Lung (tissue), 12 donors: ENCODE results near the gene CNPY2. TPM values are rescaled to one million over a fixed set of nuclear protein-coding genes. Genes with fewer than 3 reads are reported as not detected.
A peak's percentile ranks its signal among the peaks of the same experiment; 100 is the strongest.

Experiments used
- ATAC-seq: fragments of 200-7000 bp; cut with Tn5 transposase; one replicate; pipeline ENCODE4 v1.9.1; 2020; ENCODE audit warnings: moderate number of reproducible peaks; ENCODE audit not compliant: insufficient read depth, low FRiP score
- DNase-seq, 3 donors: peaks; one replicate each; pipeline ENCODE4 v3.0.0-alpha.2; 2013 to 2017
- H3K27ac ChIP-seq, 2 donors: one replicate each; pipeline ENCODE4 v1.5.1; 2013; ENCODE audit warnings: mild to moderate bottlenecking in 2 of 2, moderate library complexity in 2 of 2, control low read depth in 1 of 2, inconsistent platforms in 1 of 2, low read depth in 1 of 2, low read length in 1 of 2
- H3K27me3 ChIP-seq, 3 donors: one replicate each; pipeline ENCODE4 v1.5.1; 2013; ENCODE audit warnings: low read length in 2 of 3; ENCODE audit not compliant: control insufficient read depth in 3 of 3, insufficient read depth in 3 of 3
- H3K36me3 ChIP-seq, 4 donors: one replicate each; pipeline ENCODE4 v1.5.1; 2013; ENCODE audit warnings: low read length in 4 of 4, mild to moderate bottlenecking in 1 of 4, moderate library complexity in 1 of 4; ENCODE audit not compliant: control insufficient read depth in 4 of 4, insufficient read depth in 4 of 4
- H3K4me1 ChIP-seq, 5 donors: one replicate each; pipeline ENCODE4 v1.5.1; 2013; ENCODE audit warnings: low read length in 5 of 5, mild to moderate bottlenecking in 2 of 5, moderate library complexity in 1 of 5; ENCODE audit not compliant: control insufficient read depth in 5 of 5, insufficient read depth in 5 of 5
- H3K4me3 ChIP-seq: one replicate; pipeline ENCODE4 v1.5.1; 2013; ENCODE audit warnings: mild to moderate bottlenecking, control low read depth, moderate library complexity
- H3K9ac ChIP-seq, 2 donors: one replicate each; pipeline ENCODE4 v1.5.1; 2013; ENCODE audit warnings: low read length in 2 of 2, control low read depth in 1 of 2; ENCODE audit not compliant: insufficient read depth in 1 of 2
- H3K9me3 ChIP-seq, 4 donors: one replicate each; pipeline ENCODE4 v1.5.1; 2013; ENCODE audit warnings: low read length in 3 of 4, mild to moderate bottlenecking in 1 of 4, moderate library complexity in 1 of 4; ENCODE audit not compliant: control insufficient read depth in 4 of 4, insufficient read depth in 3 of 4
- WGBS, 2 donors: extraction: QIAGEN DNeasy Blood & Tissue Kit; methylation state at CpG; one replicate each; pipeline ENCODE4 v1.1.7; 2013; 5-methylcytosine and 5-hydroxymethylcytosine counted together
- polyA plus RNA-seq, 2 donors: library from polyadenylated mRNA; stranded (reverse); fragments of 200-250 nt; gene quantifications; one replicate each; pipeline ENCODE4 v1.2.1, GENCODE V29; 2013
- total RNA-seq, 2 donors: library from RNA; depleted of rRNA in 1 of 2; stranded (reverse); fragments of >200 nt in 1 of 2; gene quantifications; one replicate each; pipeline ENCODE4 v1.2.1, GENCODE V29; 2014 to 2021
- TF ChIP-seq, protein P1 (sequence below): IDR thresholded peaks from 2 replicates; pipeline ENCODE4 v1.5.1; 2012; ENCODE audit warnings: mild to moderate bottlenecking; ENCODE audit errors: control extremely low read depth, extremely low read depth
- donor health status: control.
- donor health status: control.
- donor health status: Bipolar disorder and iron deficiency.
- donor health status: healthy.
- donor health status: DM: yes; HTN: yes; CAD: no.

CNPY2 gene
- total and polyA plus RNA-seq, 4 donors = 38.8 to 153 (median 126) TPM

GRCh38 chr12:56298828-56299227 lies 17.0 kb downstream of the CNPY2 start:
- DNase-seq = no peak
- no peaks in the 10 kb centered on the region for H3K9me3 ChIP-seq
- 63 to 74% methylated on average over 5 of the region's 5 CpGs for WGBS, 2 donors

GRCh38 chr12:56297400-56297799 lies 18.4 kb downstream of the CNPY2 start:
- H3K4me1 ChIP-seq = peaks cover 0 to 26% (median 13%) of the 10 kb centered on the region in 5 donors
- DNase-seq = no peak

More at GRCh38 chr12:56298828-56299227, 17.0 kb downstream of the CNPY2 start:
- peaks cover 0 to 13% (median 4%) of the 10 kb centered on the region in 4 donors for H3K36me3 ChIP-seq
- no peaks in the 10 kb centered on the region for H3K27me3 ChIP-seq
- H3K9ac ChIP-seq = no peak overlapping the region
- no peak for ATAC-seq
- peak overlapping the region in 1 of 2 donors; percentile 95 for H3K27ac ChIP-seq
- H3K4me1 ChIP-seq = peaks cover 0 to 22% (median 13%) of the 10 kb centered on the region in 5 donors
- TF ChIP-seq, protein P1, sequence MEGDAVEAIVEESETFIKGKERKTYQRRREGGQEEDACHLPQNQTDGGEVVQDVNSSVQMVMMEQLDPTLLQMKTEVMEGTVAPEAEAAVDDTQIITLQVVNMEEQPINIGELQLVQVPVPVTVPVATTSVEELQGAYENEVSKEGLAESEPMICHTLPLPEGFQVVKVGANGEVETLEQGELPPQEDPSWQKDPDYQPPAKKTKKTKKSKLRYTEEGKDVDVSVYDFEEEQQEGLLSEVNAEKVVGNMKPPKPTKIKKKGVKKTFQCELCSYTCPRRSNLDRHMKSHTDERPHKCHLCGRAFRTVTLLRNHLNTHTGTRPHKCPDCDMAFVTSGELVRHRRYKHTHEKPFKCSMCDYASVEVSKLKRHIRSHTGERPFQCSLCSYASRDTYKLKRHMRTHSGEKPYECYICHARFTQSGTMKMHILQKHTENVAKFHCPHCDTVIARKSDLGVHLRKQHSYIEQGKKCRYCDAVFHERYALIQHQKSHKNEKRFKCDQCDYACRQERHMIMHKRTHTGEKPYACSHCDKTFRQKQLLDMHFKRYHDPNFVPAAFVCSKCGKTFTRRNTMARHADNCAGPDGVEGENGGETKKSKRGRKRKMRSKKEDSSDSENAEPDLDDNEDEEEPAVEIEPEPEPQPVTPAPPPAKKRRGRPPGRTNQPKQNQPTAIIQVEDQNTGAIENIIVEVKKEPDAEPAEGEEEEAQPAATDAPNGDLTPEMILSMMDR = no peak
- H3K4me3 ChIP-seq = peak overlapping the region; percentile 91

DNA sequence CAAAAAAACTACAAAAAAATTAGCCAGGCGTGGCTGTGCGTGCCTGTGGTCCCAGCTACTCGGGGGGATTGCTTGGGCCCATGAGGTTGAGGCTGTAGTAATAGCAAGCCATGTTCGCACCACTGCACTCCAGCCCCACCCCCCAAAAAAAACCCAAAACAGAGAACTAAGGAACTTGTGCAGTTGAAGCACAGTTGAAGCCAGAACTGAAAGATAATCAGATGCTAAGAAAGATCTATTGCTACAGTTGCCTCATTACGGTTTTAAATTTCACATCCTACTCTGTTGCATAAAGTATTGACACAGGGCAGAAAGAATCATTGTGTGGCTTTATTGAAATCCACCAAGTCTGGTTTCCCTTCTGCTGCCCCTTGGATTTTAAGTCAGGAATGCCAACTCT lies 19.5 kb downstream of the CNPY2 start:
- no peak for ATAC-seq
- 47 to 67% methylated on average over 5 of the region's 5 CpGs for WGBS, 2 donors
- TF ChIP-seq, protein P1 = no peak
- H3K4me3 ChIP-seq = no peak overlapping the region
- peaks cover 4 to 14% (median 6%) of the 10 kb centered on the region in 4 donors for H3K36me3 ChIP-seq
- no peak overlapping the region for H3K27ac ChIP-seq
- no peaks in the 10 kb centered on the region for H3K9me3 ChIP-seq
- H3K27me3 ChIP-seq = no peaks in the 10 kb centered on the region
- peaks cover 0 to 28% (median 15%) of the 10 kb centered on the region in 5 donors for H3K4me1 ChIP-seq
- H3K9ac ChIP-seq = no peak overlapping the region
- DNase-seq = no peak

More at GRCh38 chr12:56297400-56297799, 18.4 kb downstream of the CNPY2 start:
- Histone ChIP-seq H3K4me3 (no peak overlapping the region), H3K27me3 (no peaks in the 10 kb centered on the region), H3K27ac (no peak overlapping the region), H3K9ac (no peak overlapping the region), H3K9me3 (no peaks in the 10 kb centered on the region), H3K36me3 (peaks cover 0 to 10% (median 4%) of the 10 kb centered on the region in 4 donors)
- WGBS, 2 donors = 82 to 91% methylated on average over 8 of the region's 8 CpGs
- TF ChIP-seq, protein P1 = no peak
- ATAC-seq = no peak

GRCh38 chr12:56293795-56294194 lies 22.0 kb downstream of the CNPY2 start:
- Histone ChIP-seq H3K9me3 (no peaks in the 10 kb centered on the region), H3K36me3 (peaks cover 7 to 22% (median 9%) of the 10 kb centered on the region in 4 donors), H3K4me3 (no peak overlapping the region), H3K27me3 (no peaks in the 10 kb centered on the region), H3K9ac (no peak overlapping the region), H3K4me1 (peaks cover 0 to 29% (median 7%) of the 10 kb centered on the region in 5 donors), H3K27ac (no peak overlapping the region)
- TF ChIP-seq, protein P1 = no peak
- 54 to 69% methylated on average over 5 of the region's 5 CpGs for WGBS, 2 donors
- ATAC-seq (no peak), DNase-seq (no peak)
